ENCODE results near the gene EMC6. TPM values are rescaled to one million over a fixed set of nuclear protein-coding genes. Genes with fewer than 3 reads are reported as not detected.

EMC6 gene
- total RNA-seq, 1 experiment from 2014 or later = 62.4 TPM

GRCh38 chr17:3695723-3696411 is 27.3 kb downstream of the EMC6 start, which contains the start of gene P2RX5:
TSS of gene P2RX5 (minus strand) at chr17:3696155. CDS start at chr17:3696005, 150 bp downstream.
- ChIA-PET POLR2A (no interaction called here), RAD21 (ENCODE audit: low non-redundant PET in 1 of 2, low total read pairs in 2 of 2, uncharacterized antibody in 2 of 2, unreplicated experiment in 2 of 2) (no interaction called here), CTCF (interaction anchor here (1.1 to 2.1 kb wide), 2 partner anchors 13 to 212 kb away, joined by 3 to 7 read pairs; no protein-coding TSS in a partner anchor)
- H3K4me1 ChIP-seq (ENCODE audit: control insufficient read depth in 1 of 2, insufficient read depth in 2 of 2, low read length in 2 of 2) = peaks cover 0 to 11% of the 10 kb centered on the region in 2 experiments; a peak in 2 of 4 replicates
- no peaks in the 10 kb centered on the region for H4K20me1 ChIP-seq (ENCODE audit: insufficient read depth)
- intact Hi-C loops (cut with micrococcal nuclease) = no loop called here
- H3K36me3 ChIP-seq (ENCODE audit: control insufficient read depth in 1 of 2, insufficient read depth in 2 of 2, low read length in 2 of 2) = no peaks in the 10 kb centered on the region
- no peaks in the 10 kb centered on the region for H3K79me2 ChIP-seq (ENCODE audit: insufficient read depth, low read length)
- peak within 1 kb of the TSS; percentile 46 to 60 for H3K4me3 ChIP-seq (replicated peaks in 1 of 2; ENCODE audit: low read depth in 1 of 2, low read length in 2 of 2)
- DNase-seq (ENCODE audit: low read depth, low spot score) = no peak
- H3K9me3 ChIP-seq (ENCODE audit: control insufficient read depth in 1 of 2, insufficient read depth in 1 of 2, low read depth in 1 of 2, low read length in 2 of 2) = peaks cover 9 to 10% of the 10 kb centered on the region in 2 experiments; a peak in 2 of 4 replicates
- no peaks in the 10 kb centered on the region for H3K27me3 ChIP-seq (ENCODE audit: insufficient read depth, low read length)
- TF ChIP-seq ZBTB33 (IDR thresholded peaks at IDR 0.05; ENCODE audit: extremely low read depth, insufficient replicate concordance, low read length) = no peak
- no peak for TF ChIP-seq JUND (IDR thresholded peaks at IDR 0.05)
- TF ChIP-seq TCF7L2 (IDR thresholded peaks at IDR 0.05; ENCODE audit: borderline replicate concordance, extremely low read depth, insufficient read depth, insufficient read length) = no peak
- TF ChIP-seq REST (IDR thresholded peaks at IDR 0.05; ENCODE audit: low read depth) = peak; percentile 59
- peak; percentile 68 for TF ChIP-seq MAX (IDR thresholded peaks at IDR 0.05)
- no peak for TF ChIP-seq POLR2A (IDR thresholded peaks at IDR 0.05; ENCODE audit: borderline replicate concordance, extremely low read depth, insufficient read depth, insufficient read length)
- peak; percentile 66 for TF ChIP-seq ZFX (IDR thresholded peaks at IDR 0.05)
- BruUV-seq (replicated peaks) = no TSS peak
- peak within 1 kb of the TSS; percentile 47; the same call in 1 of the 2 replicates for H3K27ac ChIP-seq (ENCODE audit: low read depth, low read length)
- peak within 1 kb of the TSS; percentile 62 for H3K9ac ChIP-seq (ENCODE audit: low read length)
- H3K4me2 ChIP-seq (ENCODE audit: low read length) = peak within 1 kb of the TSS; percentile 80
- no peak within 1 kb of the TSS for H2AFZ ChIP-seq (ENCODE audit: low read depth, low read length, poor library complexity, severe bottlenecking)
- ATAC-seq = peak; percentile 63
- H3K9me2 ChIP-seq (ENCODE audit: insufficient read depth) = no peaks in the 10 kb centered on the region
